AG09319 (cell line): ENCODE measurements around the gene RNF115.

Experiments
- DNase-seq: peaks from one replicate; pipeline ENCODE4 v3.0.0-alpha.2; 2010; ENCODE audit warnings: low read depth; ENCODE audit errors: extremely low read depth
- CTCF ChIP-seq: IDR thresholded peaks from 2 replicates; pipeline ENCODE4 v1.5.1; 2011; ENCODE audit warnings: low read depth, mild to moderate bottlenecking, inconsistent platforms, low read length, moderate library complexity

Gene RNF115

GRCh38 chr1:145711213-145711651 lies 112.7 kb downstream of the RNF115 start:
- TF ChIP-seq CTCF = no peak
- DNase-seq = no peak

- no peak for TF ChIP-seq CTCF
- no peak for DNase-seq
Measured at GRCh38 chr1:145710291-145711027, 113.4 kb downstream of the RNF115 start.

- DNase-seq = no peak
- no peak for TF ChIP-seq CTCF
Measured at GRCh38 chr1:145708063-145708462, 115.8 kb downstream of the RNF115 start.

- no peak for DNase-seq
- TF ChIP-seq CTCF = no peak
Measured at GRCh38 chr1:145707183-145707867, 116.6 kb downstream of the RNF115 start, which contains the start of gene PDZK1. PDZK1 (minus strand) TSS chr1:145707368; CDS start chr1:145688021, 19,347 bp downstream.

GRCh38 chr1:145706086-145706664 lies 117.7 kb downstream of the RNF115 start:
- no peak for TF ChIP-seq CTCF
- DNase-seq = no peak

GRCh38 chr1:145705622-145706021 lies 118.3 kb downstream of the RNF115 start:
- TF ChIP-seq CTCF = no peak
- DNase-seq = no peak

- no peak for DNase-seq
- TF ChIP-seq CTCF = no peak
Measured at GRCh38 chr1:145702826-145703225, 121.1 kb downstream of the RNF115 start.
